GM12872 (cell line): ENCODE data around the gene SLC9A9.

Experiments used
- TF ChIP-seq, protein P1 (sequence below): IDR thresholded peaks from 3 replicates; pipeline ENCODE4 v1.5.1; 2011; ENCODE audit warnings: low read depth, mild to moderate bottlenecking, low read length, moderate library complexity; ENCODE audit not compliant: insufficient read depth

The SLC9A9 gene

GRCh38 chr3:143653935-143654334, 194.3 kb downstream of the SLC9A9 start:
- TF ChIP-seq, protein P1, sequence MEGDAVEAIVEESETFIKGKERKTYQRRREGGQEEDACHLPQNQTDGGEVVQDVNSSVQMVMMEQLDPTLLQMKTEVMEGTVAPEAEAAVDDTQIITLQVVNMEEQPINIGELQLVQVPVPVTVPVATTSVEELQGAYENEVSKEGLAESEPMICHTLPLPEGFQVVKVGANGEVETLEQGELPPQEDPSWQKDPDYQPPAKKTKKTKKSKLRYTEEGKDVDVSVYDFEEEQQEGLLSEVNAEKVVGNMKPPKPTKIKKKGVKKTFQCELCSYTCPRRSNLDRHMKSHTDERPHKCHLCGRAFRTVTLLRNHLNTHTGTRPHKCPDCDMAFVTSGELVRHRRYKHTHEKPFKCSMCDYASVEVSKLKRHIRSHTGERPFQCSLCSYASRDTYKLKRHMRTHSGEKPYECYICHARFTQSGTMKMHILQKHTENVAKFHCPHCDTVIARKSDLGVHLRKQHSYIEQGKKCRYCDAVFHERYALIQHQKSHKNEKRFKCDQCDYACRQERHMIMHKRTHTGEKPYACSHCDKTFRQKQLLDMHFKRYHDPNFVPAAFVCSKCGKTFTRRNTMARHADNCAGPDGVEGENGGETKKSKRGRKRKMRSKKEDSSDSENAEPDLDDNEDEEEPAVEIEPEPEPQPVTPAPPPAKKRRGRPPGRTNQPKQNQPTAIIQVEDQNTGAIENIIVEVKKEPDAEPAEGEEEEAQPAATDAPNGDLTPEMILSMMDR = no peak

- TF ChIP-seq, protein P1 = no peak
Observed at GRCh38 chr3:143653493-143653892, 194.8 kb downstream of the SLC9A9 start.

GRCh38 chr3:143652118-143652517, 196.2 kb downstream of the SLC9A9 start:
- TF ChIP-seq, protein P1 = no peak

GRCh38 chr3:143650827-143651226, 197.4 kb downstream of the SLC9A9 start:
- TF ChIP-seq, protein P1 = no peak

- TF ChIP-seq, protein P1 = no peak
Observed at GRCh38 chr3:143650120-143650519, 198.1 kb downstream of the SLC9A9 start.

DNA sequence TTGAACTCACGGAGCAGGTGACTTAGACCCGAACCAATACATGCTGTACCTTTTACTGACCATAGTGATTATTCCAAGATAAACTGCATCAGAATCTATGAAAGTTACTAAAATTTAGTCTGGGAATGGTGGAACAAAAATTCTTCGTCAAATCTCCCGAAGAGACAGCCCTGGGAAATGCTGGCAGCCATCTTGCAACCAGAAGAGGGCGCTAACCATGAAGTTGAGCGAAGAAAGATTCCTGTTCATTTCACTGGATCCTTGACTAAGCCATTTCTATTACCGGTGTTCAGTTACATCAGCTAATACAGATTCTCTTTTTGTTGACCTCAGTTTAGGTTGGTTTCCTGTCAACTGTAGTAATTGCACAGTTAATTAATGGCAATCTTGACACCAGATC, 199.6 kb downstream of the SLC9A9 start:
- TF ChIP-seq, protein P1 = peak; percentile 42; the same call in 2 of the 3 replicates

GRCh38 chr3:143648218-143648617, 200.1 kb downstream of the SLC9A9 start:
- TF ChIP-seq, protein P1 = no peak
